Inferior parietal cortex (tissue), 1 donor: Measurements from ENCODE around the gene STXBP2.

Experiments used
- DNase-seq: peaks from one replicate; pipeline ENCODE4 v3.0.0-alpha.2; 2016; ENCODE audit errors: extremely low spot score

The STXBP2 gene

GRCh38 chr19:7679771-7680605 lies 43.1 kb downstream of the STXBP2 start:
- no peak for DNase-seq

GRCh38 chr19:7680606-7681339 lies 43.9 kb downstream of the STXBP2 start, which contains the start of gene TRAPPC5:
Gene TRAPPC5, plus strand, starts transcription at chr19:7680833. Its CDS starts 1,421 bp downstream, at chr19:7682254.
- peak; percentile 81 for DNase-seq

- peak; percentile 43 for DNase-seq
Observed at GRCh38 chr19:7681340-7682174, 44.6 kb downstream of the STXBP2 start.

GRCh38 chr19:7682175-7682855 lies 45.4 kb downstream of the STXBP2 start:
- DNase-seq: no peak

GRCh38 chr19:7685546-7686445 lies 48.9 kb downstream of the STXBP2 start:
- DNase-seq: no peak

GRCh38 chr19:7687177-7687576 lies 50.3 kb downstream of the STXBP2 start:
- DNase-seq: no peak

- no peak for DNase-seq
Observed at GRCh38 chr19:7689165-7689564, 52.3 kb downstream of the STXBP2 start.

GRCh38 chr19:7690779-7691258 lies 53.9 kb downstream of the STXBP2 start:
- no peak for DNase-seq

GRCh38 chr19:7691497-7691896 lies 54.6 kb downstream of the STXBP2 start:
- DNase-seq: no peak

GRCh38 chr19:7692417-7693088 lies 55.6 kb downstream of the STXBP2 start:
- no peak for DNase-seq

GRCh38 chr19:7694499-7694898 lies 57.6 kb downstream of the STXBP2 start:
- no peak for DNase-seq
